Pancreas (tissue), 10 donors: ENCODE measurements around the gene HLF. TPM values are rescaled to one million over a fixed set of nuclear protein-coding genes. Genes with fewer than 3 reads are reported as not detected.

Experiments
- ATAC-seq, 4 donors: fragments of 200-7000 bp; cut with Tn5 transposase; one replicate each; pipeline versions ENCODE4 v1.8.0 to v1.9.1; 2020; ENCODE audit warnings: mild to moderate bottlenecking in 4 of 4, moderate library complexity in 4 of 4
- DNase-seq, 6 donors: peaks; one replicate each; pipeline ENCODE4 v3.0.0-alpha.2; 2020
- FAIRE-seq: peaks from 2 replicates; lab custom pipeline; 2012; peaks lifted over from hg19 to GRCh38; lab: Jason Lieb, UNC
- H3K27ac ChIP-seq, 4 donors: fragments of 200-600 bp; sonication (generic); 1 replicate in 3 of 4; 2 replicates in 1 of 4; pipeline versions ENCODE4 v1.5.0 to v1.8.0; 2020
- H3K27me3 ChIP-seq, 4 donors: fragments of 200-600 bp; one replicate each; pipeline ENCODE4 v1.8.0; 2021
- H3K36me3 ChIP-seq, 3 donors: fragments of 200-600 bp; sonication (generic) in 1 of 3; one replicate each; pipeline versions ENCODE4 v1.5.0 to v1.8.0; 2020 to 2021
- H3K4me1 ChIP-seq, 3 donors: fragments of 200-600 bp; one replicate each; pipeline ENCODE4 v1.8.0; 2021
- H3K4me3 ChIP-seq, 4 donors: fragments of 200-600 bp; sonication (generic) in 2 of 4; one replicate each; pipeline versions ENCODE4 v1.5.0 to v1.8.0; 2020 to 2021
- H3K9me3 ChIP-seq, 4 donors: fragments of 200-600 bp; one replicate each; pipeline ENCODE4 v1.8.0; 2021
- WGBS, 2 donors: extraction: QIAGEN DNeasy Blood & Tissue Kit; methylation state at CpG; one replicate each; pipeline ENCODE4 v1.1.7; 2013; 5-methylcytosine and 5-hydroxymethylcytosine counted together
- intact Hi-C, 3 donors: fragments of 100-400 bp; cut with DNase I; formaldehyde crosslinking; loops; one replicate each; pipeline versions ENCODE4 v1.11.1 to v1.14.2; 2022
- polyA plus RNA-seq, 2 donors: library from polyadenylated mRNA; stranded (reverse); fragments of 200-250 nt; gene quantifications; one replicate each; pipeline ENCODE4 v1.2.3, GENCODE V29; 2013
- total RNA-seq, 6 donors: library from RNA; stranded (reverse); fragmentation: NEBNext Ultra II Directional in 4 of 6; extraction: Animal tissue kit (Norgen Biotek cat#: 25700) in 4 of 6; gene quantifications; one replicate each; pipeline versions ENCODE4 v1.2.1 to v1.2.4, GENCODE V29; 2021 to 2023
- TF ChIP-seq, protein P1 (sequence below), 4 donors: fragments of 200-600 bp; sonication (generic) in 3 of 4; IDR thresholded peaks; one replicate each; pipeline versions ENCODE4 v1.5.0 to v1.8.0; 2021; ENCODE audit warnings: antibody characterized with exemption in 4 of 4
- donor health status: healthy with polysubstance abuse.
- donor health status: DM: no; HTN: no; CAD: no; lungs with moderate emphysema.
- donor health status: DM: no; HTN: no; CAD: no.
- donor health status: control.
- donor health status: control.
- donor health status: Bipolar disorder and iron deficiency.
- donor health status: DM: yes; HTN: yes; CAD: no.
- donor health status: DM: no; HTN: no; CAD: no.
- donor health status: DM: no; HTN: no; CAD: no.
- donor health status: DM: yes; HTN: yes; CAD: no.

The HLF gene
- total and polyA plus RNA-seq, 8 donors: 1.2 to 4.6 (median 2.2) TPM

DNA sequence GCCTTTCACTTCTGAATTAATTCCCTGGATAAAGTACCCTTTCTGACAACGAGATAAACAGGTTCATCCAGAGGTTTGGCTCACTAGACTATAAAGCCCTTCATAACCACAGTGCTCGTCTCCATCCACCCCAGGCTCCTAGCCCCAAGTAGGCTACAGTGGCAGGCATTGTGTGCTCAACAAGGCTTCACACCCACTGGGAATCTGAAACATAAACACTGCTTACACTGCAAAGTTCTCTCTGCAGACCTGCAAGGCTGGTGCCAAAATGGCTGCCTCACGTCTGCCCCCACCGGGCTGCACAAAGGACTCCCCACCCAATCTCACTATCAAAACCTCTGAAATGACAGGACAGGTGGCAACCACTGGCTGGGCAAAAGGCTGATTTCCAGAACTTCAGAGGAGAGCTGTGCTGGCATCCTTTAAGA is 5.1 kb upstream of the HLF start:
- Histone ChIP-seq H3K36me3 (no peaks in the 10 kb centered on the region), H3K27ac (no peak overlapping the region), H3K27me3 (no peaks in the 10 kb centered on the region), H3K4me1 (peaks cover 0 to 7% (median 3%) of the 10 kb centered on the region in 3 donors), H3K4me3 (no peak overlapping the region), H3K9me3 (no peaks in the 10 kb centered on the region)
- WGBS, 2 donors: 33 to 47% methylated on average over 4 of the region's 4 CpGs
- FAIRE-seq: no peak
- ATAC-seq: peak in 1 of 4 donors; percentile 50
- TF ChIP-seq, protein P1, sequence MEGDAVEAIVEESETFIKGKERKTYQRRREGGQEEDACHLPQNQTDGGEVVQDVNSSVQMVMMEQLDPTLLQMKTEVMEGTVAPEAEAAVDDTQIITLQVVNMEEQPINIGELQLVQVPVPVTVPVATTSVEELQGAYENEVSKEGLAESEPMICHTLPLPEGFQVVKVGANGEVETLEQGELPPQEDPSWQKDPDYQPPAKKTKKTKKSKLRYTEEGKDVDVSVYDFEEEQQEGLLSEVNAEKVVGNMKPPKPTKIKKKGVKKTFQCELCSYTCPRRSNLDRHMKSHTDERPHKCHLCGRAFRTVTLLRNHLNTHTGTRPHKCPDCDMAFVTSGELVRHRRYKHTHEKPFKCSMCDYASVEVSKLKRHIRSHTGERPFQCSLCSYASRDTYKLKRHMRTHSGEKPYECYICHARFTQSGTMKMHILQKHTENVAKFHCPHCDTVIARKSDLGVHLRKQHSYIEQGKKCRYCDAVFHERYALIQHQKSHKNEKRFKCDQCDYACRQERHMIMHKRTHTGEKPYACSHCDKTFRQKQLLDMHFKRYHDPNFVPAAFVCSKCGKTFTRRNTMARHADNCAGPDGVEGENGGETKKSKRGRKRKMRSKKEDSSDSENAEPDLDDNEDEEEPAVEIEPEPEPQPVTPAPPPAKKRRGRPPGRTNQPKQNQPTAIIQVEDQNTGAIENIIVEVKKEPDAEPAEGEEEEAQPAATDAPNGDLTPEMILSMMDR (IDR thresholded peaks at IDR 0.05): no peak
- intact Hi-C loops: no loop called here
- DNase-seq: no peak

DNA sequence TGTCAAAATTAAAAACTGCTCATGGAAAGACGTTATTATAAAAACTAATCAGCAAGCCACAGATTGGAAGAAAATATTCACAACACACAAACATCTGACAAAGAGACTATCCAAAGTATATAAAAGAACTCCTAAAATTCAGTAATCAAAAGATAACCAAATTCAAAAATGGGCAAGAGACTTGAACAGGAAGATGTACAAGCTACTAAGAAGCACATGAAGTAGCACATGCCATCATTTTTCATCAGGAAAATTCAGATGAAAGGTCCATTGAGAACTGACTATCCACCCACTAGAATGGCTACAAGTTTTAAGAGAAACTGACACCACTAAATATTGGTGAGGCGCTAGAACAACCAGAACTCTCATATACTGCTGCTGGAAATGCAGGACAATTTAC is 3.4 kb upstream of the HLF start:
- FAIRE-seq (no peak), ATAC-seq (no peak), DNase-seq (no peak)
- Histone ChIP-seq H3K4me3 (no peak overlapping the region), H3K9me3 (no peaks in the 10 kb centered on the region), H3K27me3 (no peaks in the 10 kb centered on the region), H3K27ac (no peak overlapping the region), H3K36me3 (no peaks in the 10 kb centered on the region), H3K4me1 (peaks cover 0 to 7% (median 3%) of the 10 kb centered on the region in 3 donors)
- TF ChIP-seq, protein P1 (IDR thresholded peaks at IDR 0.05): no peak
- intact Hi-C loops: no loop called here
- 83 to 86% methylated on average over 2 of the region's 2 CpGs for WGBS, 2 donors

DNA sequence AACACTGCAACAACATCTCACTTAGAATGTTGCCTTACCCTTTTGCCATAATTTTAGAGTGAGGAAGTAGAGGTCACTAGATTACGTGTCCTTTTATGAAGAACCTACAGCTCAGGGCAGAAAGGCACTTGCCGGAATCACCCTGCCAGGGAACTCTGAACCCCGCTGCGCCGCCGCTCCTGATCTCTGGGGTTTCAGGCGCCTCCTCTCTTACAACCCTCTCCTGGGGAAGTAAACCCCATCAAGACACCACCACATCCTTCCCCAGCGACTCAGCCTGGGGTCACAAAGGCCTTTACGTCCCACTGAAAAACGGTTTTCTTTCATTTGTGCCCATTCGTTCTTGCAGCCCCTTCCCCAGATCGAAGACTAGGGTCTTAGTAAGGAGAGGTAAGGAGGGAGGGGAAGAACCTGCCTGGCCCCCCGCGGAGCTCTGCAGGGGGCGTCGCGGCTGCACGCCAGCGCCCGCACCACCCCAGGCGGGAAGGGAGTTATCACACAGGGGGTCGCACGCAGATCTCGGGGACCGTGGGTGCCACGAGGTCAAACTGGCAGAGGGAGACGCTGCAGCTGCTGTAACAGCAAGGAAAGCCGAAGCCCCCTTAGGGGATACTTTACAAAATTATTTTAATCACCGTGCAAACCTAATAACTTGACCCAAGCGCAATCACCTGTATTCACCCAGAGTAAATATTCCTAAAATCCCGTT is 1.0 kb upstream of the HLF start:
- intact Hi-C loops: no loop called here
- peaks cover 0 to 7% (median 5%) of the 10 kb centered on the region in 3 donors for H3K4me1 ChIP-seq
- H3K4me3 ChIP-seq: peak overlapping the region in 2 of 4 donors; percentile 54 to 64
- TF ChIP-seq, protein P1 (IDR thresholded peaks at IDR 0.05): no peak
- H3K36me3 ChIP-seq: no peaks in the 10 kb centered on the region
- DNase-seq (no peak), ATAC-seq (no peak), FAIRE-seq (no peak)
- no peaks in the 10 kb centered on the region for H3K27me3 ChIP-seq
- no peaks in the 10 kb centered on the region for H3K9me3 ChIP-seq
- WGBS, 2 donors: 19 to 22% methylated on average over 31 of the region's 31 CpGs
- no peak overlapping the region for H3K27ac ChIP-seq

DNA sequence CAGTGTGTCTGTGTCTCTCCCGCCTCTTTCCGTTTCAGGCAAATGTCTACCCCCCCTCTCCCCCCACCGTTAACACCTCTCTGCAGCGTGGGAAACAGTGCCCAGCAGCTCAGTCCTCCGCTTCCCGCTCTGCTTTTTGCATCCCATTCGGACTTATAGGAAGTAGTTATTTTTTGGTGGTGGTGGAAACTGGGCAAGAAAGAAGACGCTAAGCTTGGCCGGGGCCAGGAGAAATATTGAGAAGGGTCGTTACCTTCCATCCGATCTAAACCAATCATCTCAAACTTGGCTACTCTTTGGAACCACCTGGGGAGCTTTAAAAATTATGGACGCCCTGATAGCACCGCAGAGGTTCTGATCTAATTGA is 499 bp upstream of the HLF start:
- 2 to 3% methylated on average over 13 of the region's 13 CpGs for WGBS, 2 donors
- peak in 3 of 4 donors; percentile 17 to 36 (median 27) for ATAC-seq
- Histone ChIP-seq H3K9me3 (no peaks in the 10 kb centered on the region), H3K4me1 (peaks cover 0 to 7% (median 5%) of the 10 kb centered on the region in 3 donors), H3K27ac (no peak overlapping the region), H3K36me3 (no peaks in the 10 kb centered on the region), H3K4me3 (peak overlapping the region in 3 of 4 donors; percentile 37 to 64 (median 54)), H3K27me3 (no peaks in the 10 kb centered on the region)
- TF ChIP-seq, protein P1 (IDR thresholded peaks at IDR 0.05): no peak
- FAIRE-seq: no peak
- intact Hi-C loops: no loop called here
- peak in 1 of 6 donors; percentile 23 for DNase-seq
